Esophagus (tissue), 2 donors: ENCODE data around the gene SIGLEC8. TPM values are rescaled to one million over a fixed set of nuclear protein-coding genes. Genes with fewer than 3 reads are reported as not detected.

Source experiments
- H3K27ac ChIP-seq, 2 donors: one replicate each; pipeline ENCODE4 v1.5.1; 2013; ENCODE audit warnings: low read depth in 2 of 2, mild to moderate bottlenecking in 2 of 2, inconsistent platforms in 1 of 2, low read length in 1 of 2, moderate library complexity in 1 of 2
- H3K27me3 ChIP-seq, 2 donors: one replicate each; pipeline ENCODE4 v1.6.1; 2013; ENCODE audit warnings: low read length in 2 of 2, control low read depth in 1 of 2, mild to moderate bottlenecking in 1 of 2; ENCODE audit not compliant: insufficient read depth in 2 of 2, control insufficient read depth in 1 of 2
- H3K36me3 ChIP-seq, 2 donors: one replicate each; pipeline ENCODE4 v1.6.1; 2013; ENCODE audit warnings: low read length in 1 of 2; ENCODE audit not compliant: control insufficient read depth in 2 of 2, insufficient read depth in 2 of 2
- H3K4me1 ChIP-seq, 2 donors: one replicate each; pipeline ENCODE4 v1.6.1; 2013; ENCODE audit warnings: low read length in 1 of 2; ENCODE audit not compliant: control insufficient read depth in 2 of 2, insufficient read depth in 2 of 2
- H3K4me3 ChIP-seq, 2 donors: one replicate each; pipeline ENCODE4 v1.5.1; 2013; ENCODE audit warnings: low read length in 2 of 2, mild to moderate bottlenecking in 2 of 2, low read depth in 1 of 2, moderate library complexity in 1 of 2
- H3K9me3 ChIP-seq, 2 donors: one replicate each; pipeline ENCODE4 v1.6.1; 2013; ENCODE audit warnings: mild to moderate bottlenecking in 2 of 2, low read depth in 1 of 2, low read length in 1 of 2, moderate library complexity in 1 of 2; ENCODE audit not compliant: control insufficient read depth in 2 of 2, insufficient read depth in 1 of 2
- WGBS, 2 donors: extraction: QIAGEN DNeasy Blood & Tissue Kit; methylation state at CpG; one replicate each; pipeline ENCODE4 v1.1.7; 2013; 5-methylcytosine and 5-hydroxymethylcytosine counted together
- polyA plus RNA-seq, 2 donors: library from polyadenylated mRNA; stranded (reverse); fragments of 200-250 nt; gene quantifications; one replicate each; pipeline ENCODE4 v1.2.3, GENCODE V29; 2013
- donor health status: healthy with polysubstance abuse.
- donor health status: Bipolar disorder and iron deficiency.

Gene SIGLEC8
- polyA plus RNA-seq, 2 donors = 0.04 to 0.16 TPM

- Histone ChIP-seq H3K4me3 (no peak overlapping the region), H3K36me3 (no peaks in the 10 kb centered on the region)
- WGBS, 2 donors = 31 to 32% methylated on average over 2 of the region's 2 CpGs
These were observed 35.5 kb upstream of the SIGLEC8 start for GRCh38 chr19:51493776-51494175.

DNA sequence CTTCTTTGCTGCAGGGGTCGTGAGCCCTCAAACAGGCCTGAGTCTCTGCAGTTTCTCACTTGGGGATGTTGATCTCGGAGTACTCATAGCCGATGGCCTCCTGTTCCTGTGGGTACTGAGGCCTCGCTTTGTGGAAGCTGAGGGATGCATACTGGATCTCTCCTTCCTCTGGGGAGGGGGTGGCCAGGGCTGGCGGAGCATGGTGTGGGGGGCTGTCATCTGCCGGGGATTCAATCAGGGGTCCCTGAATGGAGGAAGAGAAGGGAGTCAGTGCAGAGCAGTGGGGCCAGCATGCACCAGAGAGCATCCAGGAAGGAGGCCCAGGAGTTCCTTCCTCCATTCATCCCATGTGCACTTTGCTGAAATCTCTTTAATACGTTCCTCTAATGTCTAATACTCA is 33.3 kb upstream of the SIGLEC8 start:
- no peaks in the 10 kb centered on the region for H3K36me3 ChIP-seq
- H3K27me3 ChIP-seq = no peaks in the 10 kb centered on the region
- WGBS, 2 donors = 79 to 80% methylated on average over 7 of the region's 7 CpGs
- no peaks in the 10 kb centered on the region for H3K4me1 ChIP-seq
- H3K4me3 ChIP-seq = no peak overlapping the region
- H3K27ac ChIP-seq = no peak overlapping the region
- no peaks in the 10 kb centered on the region for H3K9me3 ChIP-seq

More at GRCh38 chr19:51493776-51494175, 35.5 kb upstream of the SIGLEC8 start:
- Histone ChIP-seq H3K27me3 (no peaks in the 10 kb centered on the region), H3K4me1 (no peaks in the 10 kb centered on the region), H3K9me3 (no peaks in the 10 kb centered on the region), H3K27ac (no peak overlapping the region)

- Histone ChIP-seq H3K4me3 (no peak overlapping the region), H3K27ac (no peak overlapping the region), H3K9me3 (no peaks in the 10 kb centered on the region), H3K27me3 (no peaks in the 10 kb centered on the region), H3K4me1 (no peaks in the 10 kb centered on the region), H3K36me3 (no peaks in the 10 kb centered on the region)
- 49 to 52% methylated on average over 14 of the region's 14 CpGs for WGBS, 2 donors
These were observed 32.4 kb upstream of the SIGLEC8 start for GRCh38 chr19:51490676-51491075.

- Histone ChIP-seq H3K4me1 (no peaks in the 10 kb centered on the region), H3K4me3 (no peak overlapping the region), H3K27me3 (no peaks in the 10 kb centered on the region), H3K27ac (no peak overlapping the region), H3K36me3 (no peaks in the 10 kb centered on the region), H3K9me3 (no peaks in the 10 kb centered on the region)
- 39 to 40% methylated on average over 2 of the region's 2 CpGs for whole genome bisulfite sequencing, 2 donors
These were observed 30.9 kb upstream of the SIGLEC8 start for GRCh38 chr19:51489113-51489512.

GRCh38 chr19:51488491-51488890 is 30.2 kb upstream of the SIGLEC8 start:
- Histone ChIP-seq H3K4me3 (no peak overlapping the region), H3K4me1 (no peaks in the 10 kb centered on the region), H3K9me3 (no peaks in the 10 kb centered on the region), H3K27me3 (no peaks in the 10 kb centered on the region), H3K27ac (no peak overlapping the region), H3K36me3 (no peaks in the 10 kb centered on the region)
- WGBS, 2 donors = 68 to 72% methylated on average over 3 of the region's 3 CpGs

DNA sequence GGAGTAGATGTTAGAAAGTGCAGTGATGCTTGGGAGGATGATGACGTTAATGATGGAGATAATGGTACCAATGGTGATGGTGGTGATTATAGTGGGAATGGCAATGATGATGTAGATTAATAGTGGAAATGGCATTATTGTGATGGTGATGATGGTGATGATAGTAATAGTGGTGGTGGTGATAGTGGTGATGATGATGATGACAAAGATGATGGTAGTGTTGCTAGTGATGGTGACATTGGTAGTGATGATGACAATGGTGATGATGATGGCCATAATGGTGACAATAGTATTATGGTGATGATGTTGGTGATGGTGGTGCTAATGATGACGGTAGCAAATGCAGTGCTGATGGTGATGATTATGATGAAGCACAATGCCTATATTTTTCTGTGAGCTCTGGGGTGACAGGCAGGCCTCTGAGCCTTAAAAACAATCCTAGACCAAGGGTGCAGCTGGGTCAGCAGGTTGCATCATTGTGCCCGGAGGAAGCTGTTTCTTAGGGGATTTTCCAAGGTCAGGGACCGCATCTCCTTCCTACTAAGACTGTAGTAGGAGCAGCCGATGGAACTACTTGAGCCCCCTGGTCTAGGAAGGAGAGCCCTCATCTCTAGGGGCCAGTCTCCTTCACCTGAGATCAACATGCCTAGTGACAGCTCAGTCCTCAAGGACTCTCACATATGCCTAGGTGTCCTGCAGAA is 27.9 kb upstream of the SIGLEC8 start:
- Histone ChIP-seq H3K9me3 (no peaks in the 10 kb centered on the region), H3K27ac (no peak overlapping the region), H3K4me1 (no peaks in the 10 kb centered on the region), H3K4me3 (no peak overlapping the region), H3K36me3 (no peaks in the 10 kb centered on the region), H3K27me3 (no peaks in the 10 kb centered on the region)
- WGBS, 2 donors = 76 to 80% methylated on average over 5 of the region's 5 CpGs

DNA sequence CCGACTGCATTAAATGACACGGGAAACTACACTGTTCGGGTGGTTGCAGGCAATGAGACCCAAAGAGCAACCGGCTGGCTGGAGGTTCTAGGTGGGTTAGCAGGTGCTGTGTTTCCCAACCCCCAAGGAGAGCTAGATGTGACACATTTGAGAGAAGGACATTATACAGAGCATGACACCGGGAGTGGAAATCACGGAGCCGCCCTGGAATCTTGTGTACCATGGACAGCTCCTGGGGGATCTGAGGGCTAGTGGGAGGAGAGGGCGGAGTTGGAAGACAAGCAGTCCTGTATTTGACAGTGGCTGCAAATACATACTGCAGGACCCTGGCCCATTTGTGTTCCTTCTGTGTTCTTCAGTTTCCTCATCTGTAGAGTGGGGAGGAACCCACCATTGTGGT is 22.3 kb upstream of the SIGLEC8 start:
- no peaks in the 10 kb centered on the region for H3K36me3 ChIP-seq
- H3K27me3 ChIP-seq = no peaks in the 10 kb centered on the region
- no peak overlapping the region for H3K4me3 ChIP-seq
- no peak overlapping the region for H3K27ac ChIP-seq
- H3K9me3 ChIP-seq = no peaks in the 10 kb centered on the region
- no peaks in the 10 kb centered on the region for H3K4me1 ChIP-seq
- WGBS, 2 donors = 37 to 41% methylated on average over 8 of the region's 8 CpGs

- Histone ChIP-seq H3K27me3 (no peaks in the 10 kb centered on the region), H3K4me3 (no peak overlapping the region), H3K9me3 (no peaks in the 10 kb centered on the region), H3K36me3 (no peaks in the 10 kb centered on the region), H3K4me1 (no peaks in the 10 kb centered on the region), H3K27ac (no peak overlapping the region)
- 80% methylated on average over 12 of the region's 12 CpGs for WGBS, 2 donors
These were observed 21.5 kb upstream of the SIGLEC8 start for GRCh38 chr19:51479531-51480331.

GRCh38 chr19:51478381-51479234 is 20.4 kb upstream of the SIGLEC8 start, which contains the start of gene CEACAM18:
CEACAM18 (plus strand) TSS chr19:51478539.
- Histone ChIP-seq H3K27ac (no peak within 1 kb of the TSS), H3K27me3 (no peaks in the 10 kb centered on the region), H3K9me3 (no peaks in the 10 kb centered on the region), H3K4me1 (no peaks in the 10 kb centered on the region), H3K36me3 (no peaks in the 10 kb centered on the region), H3K4me3 (no peak within 1 kb of the TSS)
- WGBS, 2 donors = 57% methylated on average over 17 of the region's 17 CpGs
